Endothelial cell (in vitro differentiated cells): ENCODE data around the gene KDM5B. TPM values are rescaled to one million over a fixed set of nuclear protein-coding genes. Genes with fewer than 3 reads are reported as not detected.
"Not testable (repeated sequence)": the region's sequence is repeated elsewhere in the genome, so short reads cannot be mapped to it uniquely, and the experiment has no call there.

ENCODE experiments used
- DNase-seq: peaks from one replicate; pipeline ENCODE4 v3.0.0; 2021; ENCODE audit warnings: low spot score
- H3K27ac Mint-ChIP-seq: one replicate; pipeline ENCODE4 v1.8.0; 2021; ENCODE audit warnings: mixed read lengths, inconsistent platforms; ENCODE audit not compliant: unreplicated experiment
- H3K27me3 Mint-ChIP-seq: one replicate; pipeline ENCODE4 v1.8.0; 2021; ENCODE audit warnings: mild to moderate bottlenecking, moderate library complexity, mixed read lengths, inconsistent platforms; ENCODE audit not compliant: unreplicated experiment
- H3K36me3 Mint-ChIP-seq: one replicate; pipeline ENCODE4 v1.8.0; 2021; ENCODE audit warnings: mild to moderate bottlenecking, low read depth, mixed read lengths, inconsistent platforms; ENCODE audit not compliant: unreplicated experiment
- H3K4me1 Mint-ChIP-seq: one replicate; pipeline ENCODE4 v1.8.0; 2021; ENCODE audit warnings: mild to moderate bottlenecking, mixed read lengths, inconsistent platforms; ENCODE audit not compliant: unreplicated experiment
- H3K4me3 Mint-ChIP-seq: one replicate; pipeline ENCODE4 v1.8.0; 2021; ENCODE audit warnings: mild to moderate bottlenecking, mixed read lengths, inconsistent platforms; ENCODE audit not compliant: unreplicated experiment
- H3K9me3 Mint-ChIP-seq: one replicate; pipeline ENCODE4 v1.8.0; 2021; ENCODE audit warnings: mixed read lengths, inconsistent platforms; ENCODE audit not compliant: unreplicated experiment
- total RNA-seq: library from RNA; stranded (reverse); fragmentation: NEBNext Ultra II Directional; extraction: Animal tissue kit (Norgen Biotek cat#: 25700); gene quantifications from one replicate; pipeline ENCODE4 v1.2.1, GENCODE V29; 2021; ENCODE audit not compliant: unreplicated experiment
- TF ChIP-seq, protein P1 (sequence below): fragments of 200-600 bp; sonication (generic); IDR thresholded peaks from one replicate; pipeline ENCODE4 v1.5.0; 2021; ENCODE audit warnings: antibody characterized with exemption; ENCODE audit not compliant: unreplicated experiment

The KDM5B gene
- total RNA-seq, 1 donor from 2014 or later = 195 TPM

DNA sequence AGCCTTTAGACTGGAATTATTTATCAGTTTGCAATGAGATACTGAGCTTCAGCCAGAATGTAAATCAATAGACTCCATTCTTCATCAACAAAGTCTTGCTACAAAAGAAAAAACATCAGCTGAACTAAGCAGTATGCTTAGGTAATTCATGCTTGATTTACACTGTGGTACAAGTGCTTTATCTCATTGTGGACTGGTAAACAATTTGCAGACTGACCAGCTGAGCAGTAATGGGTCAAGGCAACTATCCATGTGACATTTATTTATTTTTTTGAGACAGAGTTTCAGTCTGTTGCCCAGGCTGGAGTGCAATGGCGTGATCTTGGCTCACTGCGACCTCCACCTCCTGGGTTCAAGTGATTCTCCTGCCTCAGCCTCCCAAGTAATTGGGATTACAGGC lies 58.2 kb downstream of the KDM5B start:
- no peaks in the 10 kb centered on the region for H3K4me1 Mint-ChIP-seq
- TF ChIP-seq, protein P1, sequence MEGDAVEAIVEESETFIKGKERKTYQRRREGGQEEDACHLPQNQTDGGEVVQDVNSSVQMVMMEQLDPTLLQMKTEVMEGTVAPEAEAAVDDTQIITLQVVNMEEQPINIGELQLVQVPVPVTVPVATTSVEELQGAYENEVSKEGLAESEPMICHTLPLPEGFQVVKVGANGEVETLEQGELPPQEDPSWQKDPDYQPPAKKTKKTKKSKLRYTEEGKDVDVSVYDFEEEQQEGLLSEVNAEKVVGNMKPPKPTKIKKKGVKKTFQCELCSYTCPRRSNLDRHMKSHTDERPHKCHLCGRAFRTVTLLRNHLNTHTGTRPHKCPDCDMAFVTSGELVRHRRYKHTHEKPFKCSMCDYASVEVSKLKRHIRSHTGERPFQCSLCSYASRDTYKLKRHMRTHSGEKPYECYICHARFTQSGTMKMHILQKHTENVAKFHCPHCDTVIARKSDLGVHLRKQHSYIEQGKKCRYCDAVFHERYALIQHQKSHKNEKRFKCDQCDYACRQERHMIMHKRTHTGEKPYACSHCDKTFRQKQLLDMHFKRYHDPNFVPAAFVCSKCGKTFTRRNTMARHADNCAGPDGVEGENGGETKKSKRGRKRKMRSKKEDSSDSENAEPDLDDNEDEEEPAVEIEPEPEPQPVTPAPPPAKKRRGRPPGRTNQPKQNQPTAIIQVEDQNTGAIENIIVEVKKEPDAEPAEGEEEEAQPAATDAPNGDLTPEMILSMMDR = no peak

DNA sequence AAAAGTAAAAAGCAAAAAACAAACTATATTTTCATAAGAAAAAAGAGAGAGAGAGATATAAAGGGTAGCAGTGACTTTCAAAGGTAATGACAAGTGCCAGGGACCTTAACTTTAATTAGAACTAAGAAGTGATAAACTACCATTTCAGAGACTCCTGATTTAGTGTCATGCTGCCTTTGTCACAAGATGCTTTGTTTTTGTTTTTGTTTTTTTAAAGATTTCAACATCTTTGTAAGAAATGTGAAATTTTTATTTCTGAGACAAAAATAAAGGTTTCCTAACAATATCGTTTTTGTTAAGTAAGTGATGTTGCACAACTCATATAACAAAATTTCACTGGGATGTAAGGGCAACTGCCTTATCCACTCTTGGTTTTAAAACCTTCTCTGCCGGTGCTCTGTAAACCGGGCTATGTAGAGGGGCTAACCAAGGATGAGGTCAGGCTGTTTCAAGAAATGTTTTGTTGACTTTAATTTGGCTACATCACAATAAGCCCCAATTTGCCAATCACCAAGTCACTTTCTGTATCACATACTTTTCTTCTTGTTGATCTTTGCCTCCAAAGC lies 62.8 kb downstream of the KDM5B start:
- TF ChIP-seq, protein P1 = no peak
- Mint-ChIP-seq H3K27me3 (peaks cover 3% of the 10 kb centered on the region), H3K36me3 (peaks cover 55% of the 10 kb centered on the region), H3K4me1 (no peaks in the 10 kb centered on the region), H3K27ac (no peak overlapping the region), H3K9me3 (no peaks in the 10 kb centered on the region), H3K4me3 (peak overlapping the region; percentile 7)
- DNase-seq = no peak

More for the DNA sequence above, 58.2 kb downstream of the KDM5B start:
- H3K36me3 Mint-ChIP-seq = peaks cover 59% of the 10 kb centered on the region
- peaks cover 1% of the 10 kb centered on the region for H3K27me3 Mint-ChIP-seq
- H3K9me3 Mint-ChIP-seq = no peaks in the 10 kb centered on the region
- H3K27ac Mint-ChIP-seq = no peak overlapping the region
- no peak for DNase-seq
- no peak overlapping the region for H3K4me3 Mint-ChIP-seq

DNA sequence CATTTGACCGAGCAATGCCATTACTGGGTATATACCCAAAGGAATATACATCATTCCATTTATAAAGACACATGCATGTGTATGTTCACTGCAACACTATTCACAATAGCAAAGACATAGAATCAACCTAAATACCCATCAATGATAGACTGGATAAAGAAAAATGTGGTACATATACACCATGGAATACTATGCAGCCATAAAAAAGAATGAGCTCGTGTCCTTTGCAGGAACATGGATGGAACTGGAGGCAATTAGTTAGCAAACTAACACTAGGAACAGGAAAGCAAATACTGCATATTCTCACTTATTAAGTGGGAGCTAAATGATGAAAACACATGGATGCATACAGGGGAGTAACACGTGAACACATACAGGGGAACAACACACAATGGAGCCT lies 63.5 kb downstream of the KDM5B start:
- not testable (repeated sequence) for H3K27ac Mint-ChIP-seq, DNase-seq, H3K4me3 Mint-ChIP-seq, H3K4me1 Mint-ChIP-seq, H3K27me3 Mint-ChIP-seq, H3K9me3 Mint-ChIP-seq
- peaks cover 55% of the 10 kb centered on the region for H3K36me3 Mint-ChIP-seq

DNA sequence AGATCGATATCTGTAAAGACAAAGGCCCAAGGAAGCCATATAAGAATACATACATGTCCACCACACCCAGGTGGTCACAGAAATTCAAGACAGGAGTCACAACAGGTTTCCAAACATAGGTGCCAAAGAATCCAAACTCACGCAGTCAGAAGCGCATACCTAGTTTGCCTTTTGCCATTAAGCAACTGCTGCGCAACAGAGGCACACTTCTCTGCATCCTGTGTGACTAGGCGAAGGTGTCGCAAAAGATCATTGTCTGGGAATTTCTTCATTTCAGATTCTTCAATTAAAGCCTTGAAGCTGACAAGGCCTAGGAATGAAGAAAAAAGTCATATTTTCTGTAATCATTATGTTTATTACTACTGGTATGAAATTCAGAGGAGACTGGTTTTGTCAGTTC lies 65.7 kb downstream of the KDM5B start:
- Mint-ChIP-seq H3K4me3 (no peak overlapping the region), H3K36me3 (peaks cover 50% of the 10 kb centered on the region), H3K27ac (no peak overlapping the region), H3K4me1 (no peaks in the 10 kb centered on the region), H3K27me3 (peaks cover 2% of the 10 kb centered on the region), H3K9me3 (no peaks in the 10 kb centered on the region)
- TF ChIP-seq, protein P1 = no peak
- no peak for DNase-seq

DNA sequence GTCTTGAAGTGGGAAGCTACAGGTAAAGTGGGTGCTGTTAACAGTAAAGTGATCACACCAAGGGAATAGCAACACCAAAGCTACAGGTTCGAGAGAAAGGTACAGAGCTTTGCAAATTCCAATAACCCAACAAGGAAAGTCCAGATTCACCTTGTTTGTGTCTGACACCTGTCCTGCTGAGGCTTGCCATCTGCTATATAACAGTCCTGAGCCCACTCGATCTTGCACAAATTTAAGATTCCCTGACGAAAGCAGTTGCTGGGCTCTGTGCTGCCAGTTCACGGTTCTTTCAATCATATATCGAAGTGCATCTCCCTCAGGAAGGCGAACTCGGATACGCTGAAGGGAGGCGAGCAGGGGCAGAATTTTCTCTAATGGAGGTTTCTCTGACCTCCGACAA lies 75.0 kb downstream of the KDM5B start:
- Mint-ChIP-seq H3K36me3 (peaks cover 81% of the 10 kb centered on the region), H3K27me3 (peaks cover 1% of the 10 kb centered on the region), H3K4me1 (no peaks in the 10 kb centered on the region), H3K4me3 (no peak overlapping the region), H3K27ac (no peak overlapping the region), H3K9me3 (no peaks in the 10 kb centered on the region)
- TF ChIP-seq, protein P1 = no peak
- no peak for DNase-seq
